HCT116 (cell line): Measurements from ENCODE around the gene ZNF697. TPM values are rescaled to one million over a fixed set of nuclear protein-coding genes. Genes with fewer than 3 reads are reported as not detected.
"Not testable (repeated sequence)": the region's sequence is repeated elsewhere in the genome, so short reads cannot be mapped to it uniquely, and the experiment has no call there.

Experiments
- ATAC-seq: fragments of 200-7000 bp; cut with Tn5 transposase; 2 replicates; pipeline ENCODE4 v1.9.1; 2020; ENCODE audit warnings: mild to moderate bottlenecking, moderate library complexity
- BruUV-seq: library from RNA; stranded (reverse); fragments of 400-500 nt; replicated peaks from 2 replicates; lab custom pipeline; 2021; lab: Mats Ljungman, UMichigan
- CTCF ChIA-PET: fragments of 300-600 bp; sonication (Branson Sonifier 250); formaldehyde crosslinking; loops from one replicate; lab custom pipeline; 2021; ENCODE audit warnings: antibody characterized with exemption; lab: Charles Lee
- POLR2A ChIA-PET: fragments of 300-600, 350-600 bp; sonication (Branson Sonifier 250); formaldehyde crosslinking; loops from one replicate; lab custom pipeline; 2021; ENCODE audit warnings: antibody characterized with exemption; lab: Charles Lee
- RAD21 ChIA-PET, 2 experiments: fragments of 300-600 bp; sonication (Branson Sonifier 250); formaldehyde crosslinking; loops; one replicate each; lab custom pipeline; 2023; ENCODE audit warnings: low total read pairs in 2 of 2; ENCODE audit not compliant: uncharacterized antibody in 2 of 2, unreplicated experiment in 2 of 2, low non-redundant PET in 1 of 2; lab: Charles Lee
- DNase-seq: peaks from one replicate; pipeline ENCODE4 v3.0.0-alpha.2; 2010; ENCODE audit warnings: low read depth, low spot score
- H2AFZ ChIP-seq: fragments of 200-600 bp; shearing (Covaris generic), sonication (generic); 2 replicates; pipeline ENCODE4 v1.6.1; 2017; ENCODE audit warnings: low read depth, mixed run types, mixed read lengths, antibody characterized with exemption, low read length; ENCODE audit not compliant: poor library complexity, severe bottlenecking
- H3K27ac ChIP-seq: 2 replicates; pipeline ENCODE4 v1.5.1; 2012; ENCODE audit warnings: low read depth, low read length
- H3K27me3 ChIP-seq: fragments of 200-600 bp; sonication (generic); 2 replicates; pipeline ENCODE4 v1.6.1; 2016; ENCODE audit warnings: mixed run types, low read length, mixed read lengths; ENCODE audit not compliant: insufficient read depth
- H3K36me3 ChIP-seq, 2 experiments: fragments of 200-500 bp in 1 of 2; fragments of 200-600 bp in 1 of 2; sonication (Bioruptor generic) in 1 of 2; sonication (generic) in 1 of 2; 2 replicates each; pipeline versions ENCODE4 v1.5.1 to v1.6.1; 2014 to 2016; ENCODE audit warnings: low read length in 2 of 2, inconsistent platforms in 1 of 2, mixed read lengths in 1 of 2, mixed run types in 1 of 2; ENCODE audit not compliant: insufficient read depth in 2 of 2, control insufficient read depth in 1 of 2
- H3K4me1 ChIP-seq, 2 experiments: fragments of 200-600 bp in 1 of 2; sonication (generic) in 1 of 2; 2 replicates each; pipeline versions ENCODE4 v1.5.1 to v1.6.1; 2012 to 2017; ENCODE audit warnings: low read length in 2 of 2, inconsistent platforms in 1 of 2, mild to moderate bottlenecking in 1 of 2, mixed read lengths in 1 of 2, mixed run types in 1 of 2, moderate library complexity in 1 of 2; ENCODE audit not compliant: insufficient read depth in 2 of 2, control insufficient read depth in 1 of 2
- H3K4me2 ChIP-seq: fragments of 200-600 bp; sonication (generic); 2 replicates; pipeline ENCODE4 v1.6.1; 2017; ENCODE audit warnings: mixed run types, low read length, mixed read lengths
- H3K4me3 ChIP-seq, 2 experiments: fragments of 200-600 bp in 1 of 2; sonication (generic) in 1 of 2; replicated peaks in 1 of 2; 2 replicates each; pipeline ENCODE4 v1.5.1; 2011 to 2016; ENCODE audit warnings: low read length in 2 of 2, control low read depth in 1 of 2, low read depth in 1 of 2, mild to moderate bottlenecking in 1 of 2, mixed read lengths in 1 of 2, mixed run types in 1 of 2
- H3K79me2 ChIP-seq: fragments of 200-600 bp; sonication (generic); 2 replicates; pipeline ENCODE4 v1.6.1; 2017; ENCODE audit warnings: mild to moderate bottlenecking, mixed run types, low read length, moderate library complexity, mixed read lengths; ENCODE audit not compliant: insufficient read depth
- H3K9ac ChIP-seq: fragments of 200-600 bp; sonication (generic); 2 replicates; pipeline ENCODE4 v1.6.1; 2016; ENCODE audit warnings: low read length, mixed read lengths
- H3K9me2 ChIP-seq: fragments of 200-600 bp; sonication (generic), shearing (Covaris generic); 2 replicates; pipeline ENCODE4 v1.6.1; 2017; ENCODE audit warnings: mixed run types, mild to moderate bottlenecking, moderate library complexity; ENCODE audit not compliant: insufficient read depth
- H3K9me3 ChIP-seq, 2 experiments: fragments of 200-500 bp in 1 of 2; fragments of 200-600 bp in 1 of 2; sonication (Bioruptor generic) in 1 of 2; sonication (generic) in 1 of 2; 2 replicates each; pipeline ENCODE4 v1.6.1; 2014 to 2017; ENCODE audit warnings: low read length in 2 of 2, mixed read lengths in 2 of 2, inconsistent platforms in 1 of 2, low read depth in 1 of 2, mild to moderate bottlenecking in 1 of 2, mixed run types in 1 of 2, moderate library complexity in 1 of 2; ENCODE audit not compliant: control insufficient read depth in 1 of 2, insufficient read depth in 1 of 2
- H4K20me1 ChIP-seq: fragments of 200-600 bp; sonication (generic), shearing (Covaris generic); 2 replicates; pipeline ENCODE4 v1.6.1; 2017; ENCODE audit warnings: mixed run types, mild to moderate bottlenecking, moderate library complexity; ENCODE audit not compliant: insufficient read depth
- CTCF ChIP-seq, 3 experiments: fragments of 200-600 bp in 1 of 3; sonication (generic) in 1 of 3; IDR thresholded peaks in 2 of 3; conservative IDR thresholded peaks in 1 of 3; 2 replicates each; pipeline ENCODE4 v1.5.1; 2012 to 2017; ENCODE audit warnings: low read depth in 2 of 3, low read length in 2 of 3, antibody characterized with exemption in 1 of 3, borderline replicate concordance in 1 of 3, control low read depth in 1 of 3, mild to moderate bottlenecking in 1 of 3, mixed read lengths in 1 of 3, mixed run types in 1 of 3, moderate library complexity in 1 of 3; ENCODE audit not compliant: insufficient read depth in 1 of 3
- SIN3A ChIP-seq: IDR thresholded peaks from 2 replicates; pipeline ENCODE4 v1.6.1; 2012; ENCODE audit warnings: low read depth
- intact Hi-C: fragments of 100-400 bp; cut with micrococcal nuclease; formaldehyde crosslinking; loops from 2 replicates; pipeline ENCODE4 v1.10.0; 2022
- total RNA-seq: library from RNA; stranded (reverse); gene quantifications from one replicate; pipeline ENCODE4 v1.2.1, GENCODE V29; 2021; ENCODE audit not compliant: unreplicated experiment

The ZNF697 gene
- total RNA-seq, 1 experiment from 2014 or later, result 5.9 TPM

- H3K4me3 ChIP-seq, H3K27ac ChIP-seq, RAD21 ChIA-PET, H3K9me2 ChIP-seq, H4K20me1 ChIP-seq, H3K79me2 ChIP-seq, H3K4me2 ChIP-seq, H3K9ac ChIP-seq, H3K27me3 ChIP-seq, intact Hi-C loops, H2AFZ ChIP-seq, BruUV-seq, H3K36me3 ChIP-seq, H3K9me3 ChIP-seq, DNase-seq, POLR2A ChIA-PET: not testable (repeated sequence)
- CTCF ChIA-PET, result interaction anchor here (0.7 kb wide), 1 partner anchor 37 kb away, joined by 7 read pairs; no protein-coding TSS in a partner anchor
- peak; percentile 70 for ATAC-seq
- peaks cover 0 to 22% of the 10 kb centered on the region in 2 experiments; a peak in 2 of 4 replicates for H3K4me1 ChIP-seq
Observed at GRCh38 chr1:119607087-119607807, 40.8 kb downstream of the ZNF697 start.

GRCh38 chr1:119606394-119606793, 41.7 kb downstream of the ZNF697 start:
- BruUV-seq, result no TSS peak
- Histone ChIP-seq H3K4me2 (no peak overlapping the region), H3K36me3 (no peaks in the 10 kb centered on the region), H3K4me3 (no peak overlapping the region), H3K4me1 (peaks cover 0 to 22% of the 10 kb centered on the region in 2 experiments; a peak in 2 of 4 replicates), H3K9me2 (no peaks in the 10 kb centered on the region), H3K27ac (no peak overlapping the region), H3K9me3 (no peaks in the 10 kb centered on the region), H3K27me3 (no peaks in the 10 kb centered on the region), H3K9ac (no peak overlapping the region), H4K20me1 (no peaks in the 10 kb centered on the region), H3K79me2 (no peaks in the 10 kb centered on the region), H2AFZ (no peak overlapping the region)
- ATAC-seq (no peak), DNase-seq (no peak)
- ChIA-PET RAD21 (no interaction called here), CTCF (no interaction called here), POLR2A (no interaction called here)
- TF ChIP-seq SIN3A, result no peak
- no peak for TF ChIP-seq CTCF (IDR thresholded peaks at IDR 0.05 in 2 of 3, conservative IDR thresholded peaks at IDR 0.05 in 1 of 3; ENCODE audit: borderline replicate concordance in 1 of 3, insufficient read depth in 1 of 3, low read depth in 2 of 3, low read length in 2 of 3)
- intact Hi-C loops, result no loop called here
